ENCODE data around the gene CDC37L1. TPM values are rescaled to one million over a fixed set of nuclear protein-coding genes. Genes with fewer than 3 reads are reported as not detected.

The CDC37L1 gene
- total RNA-seq, 4 donors from 2014 or later, result 21.1 to 50.5 (median 34.0) TPM

GRCh38 chr9:4717815-4718214, 38.4 kb downstream of the CDC37L1 start:
- Histone ChIP-seq H3K36me3 (no peaks in the 10 kb centered on the region), H3K4me3 (no peak overlapping the region), H3K9me3 (no peaks in the 10 kb centered on the region), H3K4me1 (no peaks in the 10 kb centered on the region), H3K27ac (no peak overlapping the region), H3K27me3 (no peaks in the 10 kb centered on the region)
- no peak for DNase-seq
- TF ChIP-seq POLR2A (IDR thresholded peaks at IDR 0.05) (no peak), CTCF (IDR thresholded peaks at IDR 0.05) (no peak)
- intact Hi-C loops (cut with DNase I; ENCODE audit: low total_unique reads), result no loop called here

GRCh38 chr9:4718911-4719310, 39.5 kb downstream of the CDC37L1 start:
- DNase-seq, result no peak
- no peaks in the 10 kb centered on the region for H3K27me3 ChIP-seq
- H3K36me3 ChIP-seq, result no peaks in the 10 kb centered on the region
- H3K4me1 ChIP-seq, result no peaks in the 10 kb centered on the region
- no peak overlapping the region for H3K27ac ChIP-seq
- no peak overlapping the region for H3K4me3 ChIP-seq
- no peak for TF ChIP-seq POLR2A (IDR thresholded peaks at IDR 0.05)
- TF ChIP-seq CTCF (IDR thresholded peaks at IDR 0.05), result no peak
- no peaks in the 10 kb centered on the region for H3K9me3 ChIP-seq
- intact Hi-C loops (cut with DNase I; ENCODE audit: low total_unique reads), result no loop called here

GRCh38 chr9:4721736-4722135, 42.4 kb downstream of the CDC37L1 start:
- H3K27me3 ChIP-seq, result no peaks in the 10 kb centered on the region
- TF ChIP-seq POLR2A (IDR thresholded peaks at IDR 0.05), result no peak
- TF ChIP-seq CTCF (IDR thresholded peaks at IDR 0.05), result no peak
- H3K27ac ChIP-seq, result no peak overlapping the region
- no peaks in the 10 kb centered on the region for H3K36me3 ChIP-seq
- DNase-seq, result no peak
- intact Hi-C loops (cut with DNase I; ENCODE audit: low total_unique reads), result no loop called here
- no peak overlapping the region for H3K4me3 ChIP-seq
- no peaks in the 10 kb centered on the region for H3K9me3 ChIP-seq
- H3K4me1 ChIP-seq, result no peaks in the 10 kb centered on the region

- DNase-seq, result no peak
- Histone ChIP-seq H3K4me1 (no peaks in the 10 kb centered on the region), H3K4me3 (no peak overlapping the region), H3K36me3 (no peaks in the 10 kb centered on the region), H3K27ac (no peak overlapping the region), H3K27me3 (no peaks in the 10 kb centered on the region), H3K9me3 (no peaks in the 10 kb centered on the region)
- TF ChIP-seq POLR2A (IDR thresholded peaks at IDR 0.05) (no peak), CTCF (IDR thresholded peaks at IDR 0.05) (no peak)
- intact Hi-C loops (cut with DNase I; ENCODE audit: low total_unique reads), result no loop called here
These were observed 46.5 kb downstream of the CDC37L1 start for GRCh38 chr9:4725706-4726442.

GRCh38 chr9:4727593-4727992, 48.2 kb downstream of the CDC37L1 start:
- no peaks in the 10 kb centered on the region for H3K4me1 ChIP-seq
- no peak overlapping the region for H3K27ac ChIP-seq
- H3K9me3 ChIP-seq, result no peaks in the 10 kb centered on the region
- no peaks in the 10 kb centered on the region for H3K27me3 ChIP-seq
- no peak overlapping the region for H3K4me3 ChIP-seq
- intact Hi-C loops (cut with DNase I; ENCODE audit: low total_unique reads), result no loop called here
- TF ChIP-seq CTCF (IDR thresholded peaks at IDR 0.05) (no peak), POLR2A (IDR thresholded peaks at IDR 0.05) (no peak)
- no peaks in the 10 kb centered on the region for H3K36me3 ChIP-seq
- no peak for DNase-seq
